ENCODE data around the gene WDR76. TPM values are rescaled to one million over a fixed set of nuclear protein-coding genes. Genes with fewer than 3 reads are reported as not detected.

Gene WDR76
- polyA plus RNA-seq, 2 of the 4 experiments (the other 2 are of a cell fraction), result 12.1 to 17.5 TPM

- TF ChIP-seq BCL3 (IDR thresholded peaks at IDR 0.05) (no peak), JUN (IDR thresholded peaks at IDR 0.05) (peak in 1 of 2 experiments; percentile 52; a peak in 1 of 5 replicates), RNF2 (IDR thresholded peaks at IDR 0.05; ENCODE audit: borderline replicate concordance, low read depth) (no peak), FOXS1 (CRISPR knock-in tag; IDR thresholded peaks at IDR 0.05) (0 out of 2 replicates have a peak, but pooled peaks have one; percentile 38), EP300 (IDR thresholded peaks at IDR 0.05) (no peak), RARB (CRISPR knock-in tag; IDR thresholded peaks at IDR 0.05) (no peak), HOXA7 (CRISPR knock-in tag; IDR thresholded peaks at IDR 0.05) (no peak), CHD2 (IDR thresholded peaks at IDR 0.05; ENCODE audit: low read length, partially characterized antibody) (no peak), CBX8 (IDR thresholded peaks at IDR 0.05) (no peak), NR3C1 (IDR thresholded peaks at IDR 0.05) (no peak), HES2 (IDR thresholded peaks at IDR 0.05) (no peak), BHLHE40 (IDR thresholded peaks at IDR 0.05; ENCODE audit: low read depth, low read length) (no peak), CHD4 (IDR thresholded peaks at IDR 0.05; ENCODE audit: borderline replicate concordance) (peak; percentile 46; the same call in 1 of the 2 replicates), CTCF (IDR thresholded peaks at IDR 0.05) (no peak), HOXB13 (CRISPR knock-in tag; IDR thresholded peaks at IDR 0.05; ENCODE audit: low read depth) (peak; percentile 69), HEYL (CRISPR knock-in tag; IDR thresholded peaks at IDR 0.05) (no peak), PBX3 (IDR thresholded peaks at IDR 0.05) (no peak), ZFP36 (IDR thresholded peaks at IDR 0.05; ENCODE audit: borderline replicate concordance, partially characterized antibody) (no peak), SREBF2 (IDR thresholded peaks at IDR 0.05) (no peak), USF2 (IDR thresholded peaks at IDR 0.05) (no peak), FOSL2 (IDR thresholded peaks at IDR 0.05) (no peak), FOSL2 (CRISPR knock-in tag; IDR thresholded peaks at IDR 0.05) (no peak), HDAC2 (IDR thresholded peaks at IDR 0.05) (no peak), POLR2AphosphoS2 (conservative IDR thresholded peaks at IDR 0.05; ENCODE audit: low read length) (no peak), RAD21 (conservative IDR thresholded peaks at IDR 0.05 in 1 of 2, IDR thresholded peaks at IDR 0.05 in 1 of 2) (no peak), POLR2A (IDR thresholded peaks at IDR 0.05; ENCODE audit: low read length) (no peak)
These were observed at the start of gene WDR76 (continued) for GRCh38 chr15:43826508-43827341.

Measured in A549 (cell line).